ENCODE results near the gene TTC7B. TPM values are rescaled to one million over a fixed set of nuclear protein-coding genes. Genes with fewer than 3 reads are reported as not detected.

The TTC7B gene
- total and polyA plus RNA-seq, 2 experiments from 2014 or later, result 7.9 to 28.6 TPM

GRCh38 chr14:90611936-90612335 is 204.3 kb downstream of the TTC7B start:
- no peaks in the 10 kb centered on the region for H3K27me3 ChIP-seq (ENCODE audit: insufficient read depth)
- H3K79me2 ChIP-seq (replicated peaks; ENCODE audit: insufficient read depth), result no peaks in the 10 kb centered on the region
- peaks cover 19% of the 10 kb centered on the region for H3K4me1 ChIP-seq (ENCODE audit: insufficient read depth)
- no peak overlapping the region for H2AFZ ChIP-seq
- no peak overlapping the region for H3K27ac ChIP-seq (ENCODE audit: low read depth)
- Mint-ChIP-seq H3K9me3 (no peaks in the 10 kb centered on the region), H3K36me3 (ENCODE audit: low read depth) (no peaks in the 10 kb centered on the region), H3K27ac (no peak overlapping the region), H3K4me1 (peaks cover 40% of the 10 kb centered on the region), H3K4me3 (no peak overlapping the region), H3K27me3 (ENCODE audit: insufficient read depth, low read depth, poor library complexity) (peaks cover 6% of the 10 kb centered on the region)
- DNase-seq (ENCODE audit: low spot score), result no peak
- ATAC-seq, result no peak
- TF ChIP-seq ETS1 (IDR thresholded peaks at IDR 0.05) (no peak), ZNF462 (CRISPR knock-in tag; IDR thresholded peaks at IDR 0.05) (no peak), NANOG (IDR thresholded peaks at IDR 0.05; ENCODE audit: borderline replicate concordance) (no peak), CTCF (conservative IDR thresholded peaks at IDR 0.05; ENCODE audit: low read depth in 2 of 2) (no peak), JUNB (IDR thresholded peaks at IDR 0.05; ENCODE audit: unreplicated experiment) (no peak), ZNF114 (CRISPR knock-in tag; IDR thresholded peaks at IDR 0.05) (no peak), EZH2phosphoT487 (IDR thresholded peaks at IDR 0.05; ENCODE audit: unreplicated experiment) (no peak), EZH2 (IDR thresholded peaks at IDR 0.05; ENCODE audit: low read depth, unreplicated experiment) (no peak)
- H3F3A ChIP-seq (replicated peaks; ENCODE audit: low read depth), result no peaks in the 10 kb centered on the region
- H3K4me3 ChIP-seq, result no peak overlapping the region
- H3K36me3 ChIP-seq (ENCODE audit: insufficient read depth), result no peaks in the 10 kb centered on the region
- H4K20me1 ChIP-seq (replicated peaks; ENCODE audit: insufficient read depth), result no peaks in the 10 kb centered on the region
- no peaks in the 10 kb centered on the region for H3K9me2 ChIP-seq (ENCODE audit: insufficient read depth)
- H3K4me2 ChIP-seq, result no peak overlapping the region

Measured in GM23338 (cell line).